GM10847 (cell line): Measurements from ENCODE around the gene CLN3.

ENCODE experiments used
- POLR2A ChIP-seq: IDR thresholded peaks from 2 replicates; pipeline ENCODE4 v1.6.1; 2011; ENCODE audit not compliant: insufficient read length; ENCODE audit errors: extremely low read depth

The CLN3 gene

DNA sequence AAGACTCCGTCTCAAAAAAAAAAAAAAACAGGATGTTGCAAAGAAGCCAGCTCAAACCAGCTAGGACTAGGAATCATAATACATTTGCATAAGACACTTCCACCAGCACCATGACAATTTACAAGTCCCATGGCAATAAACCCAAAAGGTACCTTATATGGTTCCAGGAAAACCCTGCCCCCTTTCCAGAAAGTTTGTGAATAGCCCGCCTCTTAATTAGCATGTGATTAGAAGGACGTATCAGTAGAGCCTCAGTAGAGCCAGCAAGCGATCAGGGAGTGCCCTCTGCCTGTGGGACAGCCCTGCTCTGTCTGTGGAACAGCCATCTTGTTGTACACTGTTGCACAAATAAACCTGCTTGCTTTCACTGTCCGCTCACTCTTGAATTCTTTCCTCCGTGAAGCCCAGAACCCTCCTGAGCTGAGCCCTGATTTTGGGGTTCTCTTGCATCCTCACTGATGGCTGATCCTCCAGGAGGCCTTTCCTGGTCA lies 32.9 kb upstream of the CLN3 start:
- TF ChIP-seq POLR2A: no peak

DNA sequence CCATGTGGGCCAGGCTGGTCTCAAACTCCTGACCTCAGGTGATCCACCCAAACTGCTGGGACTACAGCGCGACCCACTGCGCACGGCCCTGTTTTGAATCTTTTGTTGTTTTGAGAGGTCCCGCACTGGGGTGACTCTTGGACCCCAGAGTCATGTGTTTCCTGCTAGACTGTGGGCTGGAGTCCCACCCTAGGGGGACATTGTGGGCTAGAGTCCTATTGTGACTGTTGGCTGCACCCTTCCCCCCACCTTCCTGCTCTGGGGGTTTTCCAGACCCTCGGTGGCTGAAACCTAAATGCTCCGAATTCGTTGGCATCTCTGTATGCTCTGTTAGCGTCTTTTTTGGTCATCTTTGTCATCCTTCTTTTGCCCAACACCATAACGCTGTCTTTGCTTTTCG lies 30.9 kb upstream of the CLN3 start:
- TF ChIP-seq POLR2A: no peak

DNA sequence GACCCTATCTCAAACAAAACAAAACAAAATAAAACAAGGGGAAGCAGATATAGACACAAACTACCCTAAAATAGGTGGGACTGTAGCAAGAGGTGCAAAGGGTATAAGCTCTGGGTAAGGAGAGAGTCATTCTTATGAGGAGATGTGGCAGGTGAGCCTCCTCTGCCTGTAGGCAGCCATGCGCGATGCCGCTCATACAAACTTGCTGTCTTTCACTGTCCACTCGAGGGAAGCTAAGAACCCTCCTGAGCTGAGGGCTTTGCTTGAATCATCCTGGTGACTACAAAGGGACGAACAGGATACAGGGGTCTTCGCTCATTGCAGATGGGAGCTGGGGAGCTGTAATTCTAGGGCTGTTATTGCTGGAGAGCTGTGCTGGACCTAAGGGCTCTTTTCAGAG lies 29.6 kb upstream of the CLN3 start:
- TF ChIP-seq POLR2A: no peak

DNA sequence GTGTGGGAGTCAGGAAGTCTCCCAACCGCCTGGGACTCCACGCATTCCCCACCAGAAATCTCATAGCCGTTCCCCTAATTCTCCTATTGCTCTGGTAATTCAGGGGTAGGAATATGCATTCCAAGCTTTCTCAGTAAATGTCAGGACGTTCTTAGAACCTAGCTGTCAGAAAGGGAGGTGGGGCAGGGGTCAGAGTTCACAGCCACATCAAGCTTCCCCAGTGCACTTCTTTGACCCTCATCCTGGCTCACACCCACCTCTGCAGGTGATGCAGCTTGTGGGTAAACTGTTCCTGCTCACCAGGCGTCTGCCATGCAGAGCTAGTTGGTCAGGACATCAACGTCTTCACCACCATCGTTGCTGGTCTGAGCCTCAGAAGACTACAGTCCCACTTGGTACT lies 28.8 kb upstream of the CLN3 start:
- no peak for TF ChIP-seq POLR2A

DNA sequence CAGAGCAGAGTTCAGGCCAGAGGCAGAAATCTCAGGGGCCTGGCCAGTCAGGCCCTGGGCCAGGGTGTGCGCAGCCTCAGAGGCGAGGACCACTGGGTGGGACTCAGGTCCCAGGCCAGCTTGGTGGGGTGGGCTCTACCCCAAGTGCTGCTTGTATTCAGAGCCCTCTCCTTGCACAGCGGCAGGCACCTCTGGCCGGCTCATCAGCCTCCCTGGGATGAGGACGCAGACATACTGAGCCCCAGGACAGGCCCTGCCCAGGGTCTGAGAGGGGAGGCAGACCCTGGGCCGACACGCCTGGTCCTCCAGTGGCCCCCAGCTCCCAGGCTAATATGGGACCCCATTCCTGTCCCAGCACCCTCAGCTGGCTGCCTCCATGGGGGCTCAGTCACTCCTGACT lies 22.4 kb upstream of the CLN3 start:
- TF ChIP-seq POLR2A: no peak

DNA sequence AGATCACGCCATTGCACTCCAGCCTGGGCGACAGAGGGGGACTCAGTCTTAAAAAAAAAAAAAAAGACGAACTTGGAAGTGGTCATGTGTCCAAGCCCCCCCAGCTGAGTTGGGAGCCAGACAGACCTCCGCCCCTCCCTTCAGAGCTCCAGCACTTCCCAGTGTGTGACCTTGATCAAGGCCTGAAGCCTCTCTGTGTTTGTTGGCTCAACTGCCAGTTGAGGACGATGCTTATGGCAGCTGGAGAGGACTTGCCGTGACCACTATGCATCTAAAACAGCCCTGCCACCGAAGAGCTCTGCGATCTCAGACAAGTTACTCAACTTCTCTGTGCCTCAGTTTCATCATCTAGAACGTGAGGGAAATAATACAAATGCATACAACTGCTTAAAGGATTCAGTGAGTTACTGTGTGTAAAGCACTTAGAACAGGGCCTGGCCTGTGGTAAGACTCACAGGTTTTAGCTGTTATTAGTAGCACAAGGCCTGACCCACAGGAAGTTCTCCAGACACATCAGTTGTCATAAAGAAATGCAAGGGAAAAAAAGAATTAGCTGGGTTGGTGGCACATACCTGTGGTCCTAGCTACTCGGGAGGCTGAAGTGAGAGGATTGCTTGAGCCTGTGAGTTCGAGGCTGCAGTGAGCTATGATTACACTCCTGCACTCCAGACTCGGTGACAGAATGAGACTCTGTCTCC lies 21.8 kb upstream of the CLN3 start:
- no peak for TF ChIP-seq POLR2A

DNA sequence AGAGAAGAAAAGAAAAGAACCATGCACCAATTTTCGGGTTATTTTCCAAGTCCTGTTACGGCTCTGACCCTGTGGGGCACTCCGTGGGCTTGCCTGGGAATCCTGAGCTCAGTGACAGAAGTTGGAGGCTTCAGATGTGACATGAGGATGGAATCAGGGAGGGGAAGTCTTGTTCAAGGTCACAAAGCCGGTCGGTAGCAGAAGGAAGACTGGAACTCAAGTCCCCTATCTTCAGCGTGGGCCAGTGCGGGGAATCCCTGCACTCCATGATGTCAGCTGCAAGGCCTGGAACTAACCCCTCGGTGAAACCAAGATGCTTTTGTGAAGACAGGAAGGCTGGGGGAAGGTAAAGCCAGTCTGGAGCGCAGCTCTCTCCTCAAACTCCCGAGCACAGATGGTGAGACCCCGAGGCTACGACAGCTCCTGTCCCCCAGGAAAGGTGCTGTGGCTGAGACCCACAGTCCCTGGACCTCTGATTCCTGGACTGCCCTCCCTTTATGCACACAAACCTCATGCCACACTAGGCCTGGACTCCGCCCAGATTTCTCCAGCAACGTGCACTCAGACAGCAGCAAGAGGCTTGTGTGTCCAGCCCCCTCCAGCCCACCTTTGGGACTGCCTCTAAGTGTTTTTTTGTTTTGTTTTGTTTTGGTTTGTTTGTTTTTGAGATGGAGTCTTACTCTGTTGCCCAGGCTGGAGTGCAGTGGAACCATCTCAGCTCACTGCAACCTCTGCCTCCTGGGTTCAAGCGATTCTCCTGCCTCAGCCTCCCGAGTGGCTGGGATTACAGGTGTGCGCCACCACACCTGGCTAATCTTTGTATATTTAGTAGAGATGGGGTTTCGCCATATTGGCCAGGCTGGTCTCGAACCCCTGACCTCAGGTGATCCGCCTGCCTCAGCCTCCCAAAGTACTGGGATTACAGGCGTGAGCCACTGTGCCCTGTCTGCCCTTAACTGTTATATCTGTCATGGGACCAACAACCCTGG lies 20.2 kb upstream of the CLN3 start:
- no peak for TF ChIP-seq POLR2A

DNA sequence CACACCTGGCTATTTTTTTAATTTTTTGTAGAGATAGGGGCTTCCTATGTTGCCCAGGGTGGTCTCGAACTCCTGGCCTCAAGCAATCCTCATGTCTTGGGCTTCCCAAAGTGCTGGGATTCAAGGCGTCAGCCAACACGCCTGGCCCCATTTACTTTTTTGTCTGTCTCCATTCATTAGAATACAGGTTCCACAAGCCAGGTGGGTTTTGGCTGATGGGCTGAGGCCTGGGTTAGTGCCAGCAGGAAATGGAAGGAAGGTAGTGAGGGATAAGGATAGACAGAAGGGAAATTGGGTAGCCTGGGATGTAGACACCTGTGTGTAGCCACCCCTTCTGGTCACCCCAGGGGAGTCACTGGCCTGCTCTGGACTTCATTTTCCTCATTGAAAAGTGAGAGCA lies 19.2 kb upstream of the CLN3 start:
- TF ChIP-seq POLR2A: no peak

DNA sequence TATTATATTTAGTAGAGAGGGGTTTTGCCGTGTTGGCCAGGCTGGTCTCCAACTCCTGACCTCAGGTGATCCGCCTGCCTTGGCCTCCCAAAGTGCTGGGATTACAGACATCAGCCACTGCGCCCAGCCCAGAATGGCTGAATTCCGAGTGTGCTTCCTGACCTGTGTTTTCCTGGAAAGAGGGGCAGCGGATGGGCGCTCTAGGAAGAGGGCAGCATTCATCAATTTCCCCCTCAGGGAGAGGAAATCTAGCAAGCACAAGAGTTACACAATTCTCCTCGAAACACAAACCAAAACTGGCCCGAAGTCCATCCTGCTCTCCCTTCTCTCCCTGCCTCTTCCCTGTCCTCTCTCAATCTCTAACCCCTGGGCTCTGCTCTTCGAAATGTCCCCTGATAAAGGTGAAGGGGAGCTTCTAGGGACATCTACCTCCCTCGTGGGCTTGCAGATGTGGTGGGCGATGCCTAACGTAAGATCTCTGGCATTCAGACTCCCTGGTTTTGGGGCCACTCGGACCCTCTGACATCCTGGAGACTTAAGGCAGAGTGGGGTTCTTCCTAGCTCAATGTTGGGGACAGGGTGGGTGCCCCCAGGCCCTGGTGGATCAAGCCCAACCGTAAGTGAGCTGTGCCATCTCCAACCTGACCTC lies 13.7 kb upstream of the CLN3 start:
- TF ChIP-seq POLR2A: no peak

DNA sequence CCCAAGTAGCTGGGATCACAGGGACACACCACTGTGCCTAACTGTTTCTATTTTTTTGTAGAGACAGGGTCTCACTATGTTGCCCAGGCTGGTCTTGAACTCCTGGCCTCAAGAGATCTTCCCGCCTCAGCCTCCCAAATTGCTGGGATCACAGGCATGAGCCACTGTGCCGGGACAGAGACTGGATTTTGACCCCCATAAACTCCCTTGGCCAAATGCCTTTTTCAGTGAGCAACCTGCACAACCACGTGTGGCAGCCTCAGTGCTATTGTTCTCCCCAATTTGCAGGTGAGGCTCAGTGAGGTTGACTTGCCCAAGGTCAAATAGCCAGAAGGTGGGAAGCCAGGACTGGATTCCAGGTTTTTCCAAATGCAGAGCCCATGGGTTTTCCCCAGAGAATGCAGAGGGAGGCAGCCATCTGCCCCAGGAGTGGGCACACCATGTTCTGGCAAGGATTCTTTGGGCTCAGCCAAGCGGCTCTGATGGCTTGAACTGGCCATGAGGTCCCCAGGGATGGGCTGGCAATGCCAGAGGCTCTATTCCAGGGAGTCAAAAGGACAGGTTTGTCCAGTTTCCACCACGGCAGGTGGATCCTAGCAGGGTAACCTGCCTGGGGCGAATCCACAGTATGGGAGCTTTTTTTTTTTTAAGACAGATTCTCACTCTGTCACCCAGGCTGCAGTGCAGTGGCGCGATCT lies 13.0 kb upstream of the CLN3 start:
- no peak for TF ChIP-seq POLR2A

DNA sequence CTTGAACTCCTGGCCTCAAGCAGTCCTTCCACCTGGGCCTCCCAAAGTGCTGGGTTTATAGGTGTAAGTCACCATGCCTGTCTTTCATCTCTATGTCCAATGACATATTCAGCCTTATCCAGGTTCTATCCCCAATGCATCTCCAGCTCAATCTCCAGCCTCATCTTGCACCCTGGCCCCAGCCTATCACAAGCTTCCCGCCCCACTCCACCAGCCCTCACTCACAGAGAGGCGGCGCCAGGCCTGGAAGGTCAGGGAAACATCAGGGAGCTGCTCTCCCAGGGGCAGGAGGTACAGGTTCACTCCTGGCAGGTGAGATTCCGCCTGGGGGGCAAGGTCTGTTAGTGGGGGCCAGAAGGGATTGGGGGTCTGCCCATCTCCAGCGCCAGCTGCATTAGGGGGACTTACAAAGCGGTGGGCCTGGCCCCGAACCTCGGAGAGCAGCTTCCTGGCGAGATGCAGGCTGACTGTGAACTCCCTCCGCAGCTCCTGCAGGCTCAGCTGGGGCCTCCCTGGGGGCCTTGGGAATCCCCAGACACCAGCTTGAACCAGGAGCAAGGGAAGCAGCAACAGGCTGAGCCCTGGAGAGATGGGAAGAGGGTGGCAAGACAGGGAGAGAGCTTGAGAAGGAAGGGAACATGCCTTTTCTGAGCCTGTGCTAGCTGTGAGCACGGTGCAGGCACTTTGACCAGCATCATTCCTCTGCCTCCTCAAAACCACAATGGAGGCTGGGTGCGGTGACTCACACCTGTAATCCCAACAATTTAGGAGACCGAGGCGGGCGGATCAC lies 11.8 kb upstream of the CLN3 start:
- TF ChIP-seq POLR2A: no peak

DNA sequence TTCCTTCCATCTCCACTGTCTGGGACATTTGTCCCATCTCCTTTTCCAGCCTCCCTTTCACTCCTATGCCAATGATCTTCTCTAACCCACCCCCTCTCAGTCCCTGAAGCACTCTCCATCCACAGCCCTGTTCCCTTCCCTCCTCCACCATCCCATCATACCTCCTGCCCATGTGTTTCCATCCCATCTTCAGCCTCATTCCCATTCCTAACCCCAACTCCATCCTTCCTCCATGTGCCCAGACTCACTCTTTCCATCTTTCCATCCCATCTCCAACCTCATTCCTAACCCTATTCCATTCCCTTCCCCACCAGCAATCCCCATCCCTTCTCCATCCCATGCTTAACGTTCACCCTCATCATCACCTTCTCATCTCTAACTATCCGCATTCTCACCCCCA lies 10.4 kb upstream of the CLN3 start:
- no peak for TF ChIP-seq POLR2A

DNA sequence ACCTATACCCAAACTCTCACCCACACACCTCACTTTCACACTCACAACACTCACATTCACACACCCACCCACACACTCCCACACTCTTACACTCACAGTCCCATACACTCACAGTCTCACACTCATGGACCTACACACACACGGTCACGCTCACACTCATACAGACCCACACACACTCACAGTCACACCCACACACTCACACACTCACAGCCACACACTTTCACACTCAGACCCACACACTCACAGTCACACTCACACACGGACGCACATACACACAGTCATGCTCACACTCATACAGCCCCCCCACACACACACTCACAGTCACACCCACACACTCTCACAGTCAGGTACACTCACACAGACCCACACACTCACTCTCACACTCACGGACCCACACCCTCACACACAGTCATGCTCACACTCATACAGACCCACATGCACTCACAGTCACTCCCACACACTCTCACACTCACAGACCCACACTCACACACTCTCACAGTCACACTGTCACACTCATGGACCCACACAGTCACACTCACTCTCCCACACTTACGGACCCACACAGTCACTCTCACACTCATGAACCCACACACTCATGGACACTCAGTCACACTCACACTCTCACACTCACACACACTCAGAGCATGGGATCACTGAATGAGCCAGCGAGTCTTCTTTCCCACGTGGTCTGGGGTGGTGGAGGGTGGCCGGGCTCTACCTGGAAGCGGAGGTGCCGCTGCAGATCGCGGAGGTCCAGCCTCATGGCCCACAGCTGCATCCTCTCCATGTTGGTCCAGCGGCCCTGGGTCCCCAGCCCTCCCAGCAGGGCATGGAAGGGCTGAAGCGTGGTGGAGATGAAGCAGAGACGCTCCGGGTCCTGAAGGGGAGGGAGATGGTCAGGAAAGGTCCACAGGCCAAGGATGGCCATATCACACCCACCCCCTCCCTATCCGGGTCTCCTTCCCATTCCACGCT lies 9.7 kb upstream of the CLN3 start:
- no peak for TF ChIP-seq POLR2A
